Hematopoietic multipotent progenitor cell treated with erythropoietin and hydrocortisone succinate and interleukin-3 and kit ligand, for 6 days (in vitro differentiated cells): ENCODE data around the gene IGSF3.

Source experiments
- DNase-seq: peaks from one replicate; pipeline ENCODE4 v3.0.0-alpha.2; 2015

IGSF3 gene

DNA sequence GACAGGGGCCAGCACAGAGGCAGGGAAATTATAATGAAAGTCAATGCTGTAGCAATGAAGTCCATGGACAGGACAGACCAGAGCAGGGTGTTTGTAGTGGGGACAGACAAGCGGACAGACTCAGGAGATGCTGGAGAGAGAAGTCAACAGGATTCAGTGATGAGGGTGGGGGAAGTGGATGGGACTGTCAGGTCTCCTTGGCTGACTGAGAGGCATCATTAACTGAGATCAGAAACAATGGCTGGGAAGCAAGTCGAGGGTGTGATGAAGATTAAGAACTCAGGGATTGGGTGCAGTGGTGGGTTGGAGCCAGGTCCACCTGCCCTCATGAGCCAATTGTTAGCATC lies 122.2 kb downstream of the IGSF3 start:
- DNase-seq, result no peak

DNA sequence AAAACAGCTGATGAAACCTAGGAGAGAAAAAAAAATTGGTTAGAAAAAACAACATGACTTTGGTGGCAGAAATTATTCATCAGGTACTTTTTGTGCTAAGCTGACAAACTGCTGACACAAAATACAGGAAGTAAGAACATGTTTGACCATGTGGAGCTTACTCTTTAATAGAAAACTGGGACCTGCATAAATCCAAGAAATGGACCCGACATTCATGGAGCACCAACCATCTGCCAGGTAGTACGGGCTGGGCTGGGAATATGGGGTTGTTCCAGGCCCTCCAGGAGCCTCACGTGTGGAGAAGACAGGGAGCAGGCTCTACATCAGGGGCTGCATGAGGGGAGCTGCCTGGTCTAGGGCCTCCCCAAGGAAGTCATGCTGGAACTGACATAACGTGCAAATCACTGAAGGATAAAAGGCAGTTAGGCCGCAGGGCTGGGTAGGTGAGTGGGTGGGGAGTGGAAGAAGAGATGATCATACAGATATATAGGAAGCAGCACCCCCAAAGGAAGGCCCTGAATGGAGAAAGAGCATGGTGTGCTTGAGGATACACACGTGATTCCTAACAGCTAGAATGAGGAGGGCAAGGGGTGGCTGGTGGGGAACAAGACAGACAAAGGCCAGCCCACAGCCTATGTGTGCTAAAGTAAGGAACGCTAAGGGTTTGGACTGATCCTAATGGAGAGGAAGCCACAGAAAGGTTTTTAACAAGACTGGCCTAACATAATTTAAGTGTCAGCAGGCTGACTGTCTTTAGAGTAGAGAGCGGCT lies 122.8 kb downstream of the IGSF3 start:
- no peak for DNase-seq

DNA sequence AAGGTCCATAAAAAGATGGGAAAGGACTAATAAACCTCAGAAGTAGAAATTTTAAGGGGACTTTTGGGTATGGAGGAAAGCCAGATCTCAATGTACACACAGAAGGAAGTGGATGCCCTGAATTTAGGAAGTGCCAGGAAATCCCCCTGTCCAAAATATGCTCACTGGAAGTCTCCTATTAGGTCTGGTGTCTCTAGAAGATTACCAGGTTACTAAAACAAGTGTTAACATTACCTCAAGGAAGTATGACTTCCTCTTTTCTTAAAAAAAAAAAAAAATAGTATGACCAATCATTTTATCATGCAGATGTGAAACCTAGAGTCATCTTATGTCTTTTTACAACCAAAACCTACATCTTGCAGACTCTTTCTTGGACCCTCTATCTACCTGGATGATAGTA lies 127.4 kb downstream of the IGSF3 start:
- peak; percentile 43 for DNase-seq

GRCh38 chr1:116538544-116538943 lies 129.0 kb downstream of the IGSF3 start:
- no peak for DNase-seq

- no peak for DNase-seq
These were observed 129.6 kb downstream of the IGSF3 start for GRCh38 chr1:116537898-116538297.

- DNase-seq, result no peak
These were observed 130.3 kb downstream of the IGSF3 start for GRCh38 chr1:116537040-116537831.

DNA sequence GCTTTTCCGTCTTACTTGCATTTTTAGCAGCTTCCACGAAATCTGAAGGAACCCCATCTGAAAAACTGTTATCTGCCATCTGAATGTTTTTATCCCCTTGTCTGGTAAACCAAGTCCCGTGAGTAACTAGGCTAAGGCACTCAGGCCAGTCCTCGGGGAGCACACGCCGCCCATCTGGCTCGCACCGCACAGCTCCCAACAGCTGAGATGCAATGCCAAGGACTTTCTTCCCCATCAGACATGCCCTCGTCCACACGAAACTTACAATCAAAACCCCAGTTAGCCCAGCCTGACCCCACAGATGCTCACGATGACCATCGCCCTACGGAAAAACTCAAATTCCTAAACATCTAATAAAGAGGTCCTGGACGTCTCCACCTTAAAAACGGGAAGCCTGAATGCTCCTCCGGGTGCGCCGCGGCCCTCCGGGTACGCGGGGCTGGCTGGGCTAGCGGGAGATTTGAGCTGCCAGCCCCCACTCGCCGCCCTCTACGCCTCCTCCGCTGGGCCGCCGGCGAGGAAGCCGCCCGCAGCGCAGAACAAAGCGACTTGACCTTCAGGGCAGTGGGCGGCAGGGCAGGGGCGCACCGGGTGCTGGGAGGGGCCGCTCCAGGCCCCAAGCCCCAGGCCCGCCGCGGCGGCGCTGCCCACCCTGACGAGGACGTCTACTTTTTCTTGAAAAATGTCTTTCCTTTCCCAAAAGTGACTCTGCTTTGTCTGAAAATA lies 133.4 kb downstream of the IGSF3 start:
- no peak for DNase-seq

DNA sequence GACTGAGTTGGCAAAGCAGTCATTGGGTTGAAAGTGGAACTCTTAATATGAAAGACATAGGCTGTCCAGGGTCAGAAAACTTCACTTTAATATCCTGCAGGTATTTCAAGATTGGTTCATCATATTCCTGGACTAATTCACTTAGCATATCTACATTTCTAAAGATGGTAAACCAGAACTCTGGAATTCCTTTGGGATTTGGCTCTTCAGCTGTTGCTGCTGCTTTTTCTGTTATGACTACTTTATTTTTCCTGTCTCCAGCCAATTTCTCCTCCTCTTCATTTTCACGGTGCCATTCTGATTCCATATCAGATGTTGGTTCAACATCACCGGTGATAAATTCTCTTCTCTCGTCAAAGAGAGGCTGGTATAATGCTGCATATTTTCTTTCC lies 134.1 kb downstream of the IGSF3 start:
- no peak for DNase-seq

GRCh38 chr1:116532671-116533428 lies 134.7 kb downstream of the IGSF3 start:
- no peak for DNase-seq

- DNase-seq, result no peak
These were observed 135.6 kb downstream of the IGSF3 start for GRCh38 chr1:116531917-116532316.

DNA sequence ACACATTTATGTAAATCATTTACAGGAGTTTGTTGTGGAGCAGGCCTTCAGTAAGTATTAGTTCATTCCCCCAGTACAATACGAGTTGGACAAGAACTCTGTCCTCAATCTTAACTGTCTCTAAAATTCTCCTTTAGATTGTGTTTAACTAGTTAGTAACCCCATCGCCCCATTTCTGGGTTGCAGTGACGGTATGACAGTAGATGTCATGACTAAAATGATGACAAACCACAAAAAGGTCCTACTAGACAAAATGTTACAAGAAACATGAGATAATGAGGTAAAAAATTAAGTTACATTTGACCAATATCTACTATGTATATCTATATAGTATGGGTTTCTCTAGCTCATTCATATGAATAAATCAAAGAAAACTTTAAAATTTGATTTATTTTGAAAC lies 137.9 kb downstream of the IGSF3 start:
- DNase-seq, result no peak

GRCh38 chr1:116529199-116529631 lies 138.3 kb downstream of the IGSF3 start:
- DNase-seq, result no peak

DNA sequence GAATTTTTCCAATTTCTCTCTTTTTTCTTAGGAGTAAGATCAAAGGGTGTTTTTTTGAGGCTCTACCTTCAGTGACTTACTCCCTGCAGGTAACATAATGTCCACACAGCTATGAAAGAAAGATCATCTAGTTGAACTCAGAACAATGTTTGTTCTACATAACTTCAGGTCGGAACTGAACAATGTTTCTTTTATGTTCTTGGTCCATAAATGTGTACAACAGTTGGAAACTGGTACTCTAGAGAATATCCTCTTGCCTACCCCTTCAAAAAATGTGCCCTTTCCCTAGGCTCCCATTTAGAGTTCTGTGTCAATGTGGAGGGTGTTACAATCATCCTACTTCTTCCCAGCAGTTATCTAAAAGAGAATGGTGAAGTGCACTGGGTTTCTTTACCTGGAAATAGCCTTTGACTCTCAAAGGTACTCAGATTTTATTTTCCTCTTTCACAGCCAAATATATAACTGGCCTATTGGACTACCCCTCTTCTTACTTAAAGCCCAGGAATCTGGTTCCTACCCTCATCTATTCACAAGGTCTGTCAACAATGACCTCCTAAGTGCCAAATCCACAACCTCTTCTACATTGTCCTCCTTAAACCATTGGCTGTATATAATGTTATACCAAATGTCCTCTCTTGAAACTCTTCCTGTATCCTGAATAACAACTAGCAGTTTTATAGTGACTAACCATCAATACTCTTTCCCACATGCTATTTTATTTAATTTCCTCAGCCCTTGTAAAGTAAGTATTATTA lies 139.0 kb downstream of the IGSF3 start:
- no peak for DNase-seq

DNA sequence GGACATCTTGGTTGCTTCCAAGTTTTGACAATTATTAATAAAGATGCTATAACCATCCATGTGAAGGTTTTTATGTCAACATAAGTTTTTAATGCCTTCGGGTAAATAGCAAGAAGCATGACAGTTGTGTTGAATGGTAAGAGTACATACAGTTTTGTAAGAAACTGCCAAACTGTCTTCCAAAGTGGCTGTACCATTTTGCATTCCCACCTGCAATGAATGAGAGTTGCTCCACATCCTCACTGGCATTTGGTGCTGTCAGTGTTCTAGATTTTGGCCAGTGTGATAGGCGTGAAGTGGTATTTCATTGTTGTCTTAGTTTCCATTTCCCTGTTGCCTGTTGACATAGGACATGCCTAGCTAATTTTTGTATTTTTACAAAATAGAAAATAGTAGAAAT lies 142.1 kb downstream of the IGSF3 start:
- DNase-seq, result no peak
